AG08396 (cell line): Measurements from ENCODE around the gene CDK9.
A peak's percentile ranks its signal among the peaks of the same experiment; 100 is the strongest.
"Not testable (repeated sequence)": the region's sequence is repeated elsewhere in the genome, so short reads cannot be mapped to it uniquely, and the experiment has no call there.

Experiments
- DNase-seq: peaks from one replicate; pipeline ENCODE4 v3.0.0; 2012; ENCODE audit warnings: low spot score, mixed read lengths

Gene CDK9

GRCh38 chr9:127780126-127780885, 5.5 kb upstream of the CDK9 start:
- DNase-seq: no peak

- DNase-seq: not testable (repeated sequence)
These were observed 4.9 kb upstream of the CDK9 start for GRCh38 chr9:127780909-127781308.

- no peak for DNase-seq
These were observed 4.0 kb upstream of the CDK9 start for GRCh38 chr9:127781806-127782205.

GRCh38 chr9:127783111-127784008, 2.5 kb upstream of the CDK9 start:
- DNase-seq: no peak

GRCh38 chr9:127785023-127785932, 556 bp upstream of the CDK9 start:
- peak; percentile 95 for DNase-seq

- DNase-seq: peak; percentile 46
These were observed 905 bp downstream of the CDK9 start for GRCh38 chr9:127786773-127787104.

GRCh38 chr9:127788337-127789011, 2.6 kb downstream of the CDK9 start:
- no peak for DNase-seq

GRCh38 chr9:127789179-127789578, 3.3 kb downstream of the CDK9 start:
- no peak for DNase-seq

- no peak for DNase-seq
These were observed 4.4 kb downstream of the CDK9 start for GRCh38 chr9:127790094-127790855.

- DNase-seq: no peak
These were observed 5.3 kb downstream of the CDK9 start for GRCh38 chr9:127791085-127791484.

GRCh38 chr9:127792417-127793031, 6.7 kb downstream of the CDK9 start:
- DNase-seq: no peak

GRCh38 chr9:127793093-127793708, 7.4 kb downstream of the CDK9 start:
- DNase-seq: no peak

- DNase-seq: no peak
These were observed 8.4 kb downstream of the CDK9 start for GRCh38 chr9:127794001-127794791.

GRCh38 chr9:127796225-127796813, 10.5 kb downstream of the CDK9 start:
- DNase-seq: peak; percentile 54

GRCh38 chr9:127796852-127797370, 11.1 kb downstream of the CDK9 start:
- DNase-seq: no peak

- no peak for DNase-seq
These were observed 16.2 kb downstream of the CDK9 start for GRCh38 chr9:127801955-127802575.

- DNase-seq: peak; percentile 96
These were observed 17.0 kb downstream of the CDK9 start, which contains the start of gene FPGS for GRCh38 chr9:127802576-127803443. FPGS (plus strand) TSS chr9:127802882; CDS start chr9:127802925, 43 bp downstream.
